ENCODE measurements around the gene COPS4. TPM values are rescaled to one million over a fixed set of nuclear protein-coding genes. Genes with fewer than 3 reads are reported as not detected.
A peak's percentile ranks its signal among the peaks of the same experiment; 100 is the strongest.
"Not testable (repeated sequence)": the region's sequence is repeated elsewhere in the genome, so short reads cannot be mapped to it uniquely, and the experiment has no call there.

COPS4 gene
- total RNA-seq = 88.9 and 89.6 TPM in 2 replicates

DNA sequence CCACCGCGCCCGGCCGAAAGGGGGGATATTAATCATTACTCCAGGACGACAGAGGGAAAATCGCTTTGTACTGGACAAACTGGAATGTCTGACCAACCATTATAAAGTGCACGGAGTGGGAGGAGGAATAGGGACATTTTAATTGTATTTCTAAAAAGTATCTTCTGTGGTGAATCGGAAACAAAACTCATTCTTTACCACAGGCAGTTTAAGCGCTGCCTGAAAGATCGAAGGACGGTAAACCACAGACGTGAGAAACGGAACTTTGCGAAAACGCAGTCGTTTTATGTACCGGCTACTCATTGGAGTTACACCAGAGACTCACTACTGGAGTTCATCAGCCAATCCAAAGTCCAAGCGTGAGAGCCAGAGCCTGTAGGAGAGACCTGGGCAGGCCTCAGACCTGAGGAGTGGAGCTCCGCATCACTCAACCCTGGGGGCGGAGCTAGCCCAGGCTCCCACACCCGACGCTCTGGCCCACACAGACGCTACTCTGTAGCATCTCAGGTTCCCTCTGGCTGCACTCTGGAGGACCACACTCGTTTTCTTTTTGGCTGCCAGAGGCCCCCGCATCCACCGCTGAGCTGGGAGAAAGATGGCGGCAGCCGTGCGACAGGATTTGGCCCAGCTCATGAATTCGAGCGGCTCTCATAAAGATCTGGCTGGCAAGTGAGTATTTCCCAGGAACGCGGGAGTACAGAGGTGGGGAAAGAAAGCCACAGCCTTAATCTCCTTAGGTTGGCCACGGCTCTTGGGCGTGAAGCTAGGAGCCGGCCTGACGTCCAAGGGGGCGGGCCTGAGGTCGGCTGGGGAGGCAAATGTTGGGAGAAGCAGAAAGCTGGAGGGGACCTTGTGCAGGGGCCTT, at the start of gene COPS4:
Gene COPS4 (plus strand): TSS at position 554 of the 865 bp plus-strand sequence. CDS start 42 bp downstream, at position 596.
- peak; percentile 100 for DNase-seq (ENCODE audit: low read depth in 2 of 2)

GRCh38 chr4:82987519-82987918, 47.5 kb upstream of the COPS4 start:
- not testable (repeated sequence) for DNase-seq (ENCODE audit: low read depth in 2 of 2)

DNA sequence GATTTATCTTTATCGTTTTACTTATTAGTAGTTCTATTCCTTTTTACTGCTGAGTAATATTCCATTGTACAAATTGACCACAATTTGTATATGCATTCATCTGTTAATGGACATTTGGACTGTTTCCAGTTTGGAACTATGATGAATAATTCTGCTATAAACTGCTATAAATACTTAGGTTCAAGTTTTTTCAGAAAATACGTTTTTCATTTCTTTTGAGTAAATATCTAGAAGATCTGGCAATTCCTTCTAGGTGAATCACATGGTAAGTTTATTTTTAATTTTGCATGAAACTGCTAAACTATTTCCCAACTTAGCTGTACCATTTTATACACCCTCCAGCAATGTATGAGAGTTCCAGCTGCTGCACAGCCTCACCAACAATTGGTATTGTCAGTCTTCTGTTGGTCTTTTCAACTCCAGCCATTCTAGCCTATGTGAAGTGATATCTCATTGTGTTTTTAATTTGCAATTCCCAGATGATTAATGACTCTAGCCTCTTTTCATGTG, 46.6 kb upstream of the COPS4 start:
- no peak for DNase-seq (ENCODE audit: low read depth in 2 of 2)

- no peak for DNase-seq (ENCODE audit: low read depth in 2 of 2)
These were observed 45.2 kb upstream of the COPS4 start for GRCh38 chr4:82989575-82990429.

GRCh38 chr4:82994834-82995233, 40.1 kb upstream of the COPS4 start:
- DNase-seq (ENCODE audit: low read depth in 2 of 2) = no peak

DNA sequence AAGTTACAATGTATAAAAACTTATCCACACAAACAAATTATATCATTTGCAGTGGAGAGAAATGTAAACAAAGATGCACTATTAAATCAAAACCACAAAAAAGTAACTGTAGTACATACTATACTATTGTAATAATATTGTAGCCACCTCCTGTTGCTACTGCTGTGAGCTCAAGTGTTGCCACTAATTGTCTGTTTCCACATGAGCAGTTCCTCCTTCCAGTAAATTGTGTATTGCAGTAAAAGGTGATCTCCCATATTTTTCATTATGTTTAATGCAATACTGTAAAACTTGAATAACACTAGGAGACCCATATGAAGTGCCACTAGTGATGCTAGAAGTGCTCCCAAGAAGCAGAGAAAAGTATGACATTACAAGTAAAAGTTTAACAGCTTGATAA, 36.1 kb upstream of the COPS4 start:
- DNase-seq (ENCODE audit: low read depth in 2 of 2) = no peak

DNA sequence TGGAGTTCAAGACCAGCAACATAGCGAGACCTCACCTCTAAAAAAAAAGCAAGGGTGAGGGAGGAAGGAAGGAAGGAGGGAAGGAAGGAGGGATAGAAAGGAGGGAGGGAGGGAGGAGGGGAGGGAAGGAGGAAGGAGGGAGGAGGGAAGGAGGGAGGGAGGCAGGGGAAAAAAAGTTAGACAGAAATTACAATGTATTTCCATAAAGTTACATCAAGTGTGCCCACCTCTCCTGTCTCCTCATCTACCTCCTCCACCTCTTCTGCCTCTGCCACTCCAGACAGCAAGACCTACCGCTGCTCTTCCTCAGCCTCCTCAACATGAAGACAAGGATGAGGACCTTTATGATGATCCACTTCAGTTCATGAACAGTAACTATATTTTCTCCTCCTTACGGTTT, 32.7 kb upstream of the COPS4 start:
- DNase-seq (ENCODE audit: low read depth in 2 of 2) = no peak

DNA sequence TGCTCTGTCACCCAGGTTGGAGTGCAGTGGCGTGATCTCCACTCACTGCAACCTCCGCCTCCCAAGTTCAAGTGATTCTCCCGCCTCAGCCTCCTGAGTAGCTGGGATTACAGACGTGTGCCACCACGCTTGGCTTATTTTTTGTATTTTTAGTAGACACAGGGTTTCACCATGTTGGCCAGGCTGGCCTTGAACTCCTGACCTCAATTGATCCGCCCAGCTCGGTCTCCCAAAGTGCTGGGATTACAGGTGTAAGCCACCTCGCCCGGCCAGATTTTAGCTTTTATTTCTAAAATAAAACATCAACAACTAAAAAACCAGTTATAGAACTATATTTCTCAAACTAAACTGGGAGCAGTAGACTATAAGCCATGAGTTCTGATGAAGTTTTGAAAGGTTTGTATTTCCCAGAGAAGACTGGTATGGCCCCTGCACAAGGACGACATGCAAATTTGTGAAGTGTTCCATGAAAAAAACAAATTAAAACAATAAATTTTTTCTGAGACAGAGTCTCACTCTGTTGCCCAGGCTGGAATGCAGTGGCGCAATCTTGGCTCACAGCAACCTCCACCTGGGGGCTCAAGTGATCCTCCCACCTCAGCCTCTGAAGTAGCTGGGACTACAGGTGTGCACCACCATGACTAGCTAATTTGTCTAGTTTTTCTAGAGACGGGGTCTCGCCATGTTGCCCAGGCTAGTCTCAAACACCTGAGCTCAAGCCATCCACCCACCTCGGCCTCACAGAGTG, 31.8 kb upstream of the COPS4 start:
- DNase-seq (ENCODE audit: low read depth in 2 of 2) = not testable (repeated sequence)

GRCh38 chr4:83009529-83009928, 25.5 kb upstream of the COPS4 start:
- no peak for DNase-seq (ENCODE audit: low read depth in 2 of 2)

GRCh38 chr4:83010111-83010521, 24.9 kb upstream of the COPS4 start:
- DNase-seq (ENCODE audit: low read depth in 2 of 2) = peak in 1 of 2 donors; percentile 43

DNA sequence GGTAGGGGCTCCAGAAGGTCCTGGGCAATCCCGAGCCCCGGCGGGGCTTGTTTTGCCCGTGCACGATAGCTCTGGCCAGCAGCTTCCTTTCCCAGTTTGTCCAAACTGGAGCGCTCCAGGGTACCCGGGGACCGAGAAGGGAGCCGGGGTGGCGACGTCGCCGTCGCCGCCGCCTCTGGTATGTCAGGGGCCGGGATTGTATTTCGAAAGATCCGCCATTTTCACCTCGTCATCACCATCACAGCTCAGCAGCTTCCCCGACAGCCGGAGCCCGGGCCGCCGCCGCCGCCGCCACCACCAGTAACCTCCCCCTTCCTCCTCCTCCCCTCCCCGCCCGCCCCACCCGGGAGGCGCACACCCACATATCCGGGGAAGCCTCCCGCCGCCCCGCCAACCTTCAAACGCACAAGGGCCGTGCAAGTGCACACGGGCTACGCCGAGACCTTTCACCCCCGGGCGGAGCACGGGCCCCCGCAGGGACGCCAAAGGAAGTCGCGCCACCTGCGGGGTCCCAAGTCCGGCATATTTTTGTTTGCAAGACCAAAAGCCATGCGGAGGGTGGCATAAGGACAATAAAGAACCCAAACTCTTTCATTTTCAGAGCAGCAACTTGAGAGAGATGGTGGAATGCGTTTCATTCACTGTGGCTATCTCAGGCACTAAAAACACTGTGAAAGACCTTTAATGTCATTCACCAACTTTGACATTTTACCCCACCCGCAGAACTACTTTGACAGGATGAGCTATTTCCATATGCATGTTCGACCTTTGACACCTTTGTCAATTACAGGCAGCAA, 24.3 kb upstream of the COPS4 start, which contains the start of gene LIN54:
Gene LIN54 (minus strand): TSS at position 302 of the 797 bp plus-strand sequence. CDS start 25,979 bp downstream, outside the sequence.
- peak; percentile 44 to 81 for DNase-seq (ENCODE audit: low read depth in 2 of 2)

GRCh38 chr4:83011689-83012199, 23.2 kb upstream of the COPS4 start:
- no peak for DNase-seq (ENCODE audit: low read depth in 2 of 2)

DNA sequence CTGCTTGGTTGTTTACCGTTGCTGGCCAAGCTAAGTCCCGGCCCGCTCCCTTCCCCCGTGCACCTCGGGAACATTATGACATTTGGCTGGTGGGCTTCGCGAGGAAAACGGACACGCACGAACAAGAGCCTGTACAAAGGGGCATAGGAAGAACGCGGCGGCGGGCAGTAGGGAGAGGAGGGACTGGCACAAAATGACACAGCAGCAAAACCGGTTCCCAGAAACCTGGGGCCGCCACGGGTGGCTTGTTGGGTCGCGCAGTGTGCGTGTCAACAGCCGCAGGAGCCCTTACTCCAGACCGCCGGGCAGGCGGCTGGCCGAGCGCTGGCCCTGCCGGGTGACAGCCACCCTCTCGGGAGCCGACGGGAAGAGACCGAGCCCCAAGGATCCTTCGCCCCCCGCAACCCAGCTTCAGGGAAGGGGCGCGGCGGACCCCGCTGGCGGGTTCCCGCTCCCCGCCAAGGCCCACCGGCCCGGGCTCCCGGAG, 22.7 kb upstream of the COPS4 start:
- DNase-seq (ENCODE audit: low read depth in 2 of 2) = peak in 1 of 2 donors; percentile 44

GRCh38 chr4:83012687-83013419, 22.1 kb upstream of the COPS4 start:
- DNase-seq (ENCODE audit: low read depth in 2 of 2) = peak; percentile 97 to 99

DNA sequence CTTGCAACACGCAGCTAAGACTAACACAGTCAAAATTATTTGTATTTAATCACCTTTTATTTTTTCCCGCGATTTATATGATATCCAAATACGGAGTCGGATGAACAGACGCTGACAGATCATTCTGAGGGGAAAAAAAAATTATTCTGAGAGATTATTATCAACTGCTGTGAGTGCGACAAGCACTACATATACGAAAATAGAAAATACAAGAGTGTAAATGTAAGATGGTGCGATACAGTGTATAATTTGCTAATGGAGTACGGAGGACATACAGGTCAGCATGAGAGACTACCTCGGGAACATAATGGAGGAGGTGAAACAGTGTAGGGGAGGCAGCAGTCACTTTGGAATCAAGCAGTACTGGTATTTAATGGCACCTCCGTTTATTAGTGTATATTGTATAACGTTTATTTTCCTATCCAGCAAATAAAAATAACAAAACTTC, 21.5 kb upstream of the COPS4 start:
- DNase-seq (ENCODE audit: low read depth in 2 of 2) = no peak

- DNase-seq (ENCODE audit: low read depth in 2 of 2) = no peak
These were observed 21.1 kb upstream of the COPS4 start for GRCh38 chr4:83013902-83014301.

DNA sequence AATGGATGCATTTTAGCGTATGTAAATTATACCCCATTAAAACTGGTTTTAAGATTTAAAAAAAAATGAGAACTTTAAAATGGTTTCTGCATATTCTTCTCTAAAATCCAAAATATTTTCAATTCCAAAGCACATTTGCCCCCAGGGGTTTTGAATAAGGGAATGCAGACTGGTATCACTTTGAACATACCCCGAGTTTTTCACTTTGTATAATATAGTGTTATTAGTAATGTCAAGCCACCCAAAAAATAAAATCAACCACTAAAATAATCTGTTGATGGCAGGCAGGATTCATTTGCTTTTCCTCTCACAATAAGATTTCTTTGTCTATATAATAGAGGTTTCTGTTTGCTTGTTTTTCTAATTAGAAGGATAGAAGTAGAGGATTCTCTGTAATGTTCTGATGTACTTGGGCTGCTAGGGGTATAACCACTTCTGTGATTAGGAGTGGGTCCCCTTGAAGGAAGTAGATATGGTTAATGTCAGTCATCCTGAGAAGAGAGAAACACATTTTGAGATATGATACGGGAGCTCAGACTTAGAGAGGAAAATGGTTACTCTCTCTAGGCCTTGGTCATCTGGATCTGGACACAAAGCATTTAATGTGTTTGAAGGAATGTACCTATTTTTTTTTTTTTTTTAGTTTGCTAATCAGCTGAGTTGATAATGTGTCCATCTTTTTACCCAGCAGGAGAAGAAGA, 15.0 kb upstream of the COPS4 start:
- DNase-seq (ENCODE audit: low read depth in 2 of 2) = no peak

DNA sequence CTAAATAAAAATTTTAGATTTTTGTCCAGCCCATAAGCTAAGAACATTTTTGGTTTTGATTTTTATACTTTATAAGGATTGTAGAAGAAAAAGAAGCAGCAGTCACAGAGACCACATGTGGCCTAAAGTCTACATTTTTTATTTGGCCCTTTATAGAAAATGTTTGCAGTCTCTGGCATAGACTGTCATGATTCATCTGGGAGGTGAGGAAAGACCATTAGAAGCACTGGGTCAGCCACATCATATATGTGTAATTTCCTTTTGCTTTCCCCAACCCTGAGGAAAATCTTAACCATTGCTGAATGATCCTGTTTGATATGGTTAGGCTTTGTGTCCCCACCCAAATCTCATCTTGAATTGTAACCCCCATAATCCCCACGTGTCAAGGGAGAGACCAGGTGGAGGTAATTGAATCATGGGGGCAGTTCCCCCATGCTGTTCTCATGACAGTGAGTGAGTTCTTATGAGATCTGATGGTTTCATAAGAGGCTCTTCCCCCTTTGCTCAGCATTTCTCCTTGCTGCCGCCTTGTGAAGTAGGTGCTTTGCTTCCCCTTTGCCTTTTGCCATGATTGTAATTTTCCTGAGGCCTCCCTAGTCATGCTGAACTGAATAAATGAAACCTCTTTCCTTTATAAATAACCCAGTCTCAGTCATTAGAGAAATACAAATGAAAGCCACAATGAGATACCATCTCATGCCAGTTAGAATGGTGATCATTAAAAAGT, 12.1 kb upstream of the COPS4 start:
- peak in 1 of 2 donors; percentile 19 for DNase-seq (ENCODE audit: low read depth in 2 of 2)
